NB4 (cell line): ENCODE data around the gene TTC27.

Source experiments
- MAX ChIP-seq: IDR thresholded peaks from 2 replicates; pipeline ENCODE4 v1.6.1; 2011; ENCODE audit warnings: low read depth, low read length
- TF ChIP-seq, protein P1 (sequence below): IDR thresholded peaks from one replicate; pipeline ENCODE4 v1.5.1; 2012; ENCODE audit warnings: low read depth, low read length

GRCh38 chr2:32851777-32852439 is 224.1 kb downstream of the TTC27 start:
- TF ChIP-seq MAX = no peak
- TF ChIP-seq, protein P1, sequence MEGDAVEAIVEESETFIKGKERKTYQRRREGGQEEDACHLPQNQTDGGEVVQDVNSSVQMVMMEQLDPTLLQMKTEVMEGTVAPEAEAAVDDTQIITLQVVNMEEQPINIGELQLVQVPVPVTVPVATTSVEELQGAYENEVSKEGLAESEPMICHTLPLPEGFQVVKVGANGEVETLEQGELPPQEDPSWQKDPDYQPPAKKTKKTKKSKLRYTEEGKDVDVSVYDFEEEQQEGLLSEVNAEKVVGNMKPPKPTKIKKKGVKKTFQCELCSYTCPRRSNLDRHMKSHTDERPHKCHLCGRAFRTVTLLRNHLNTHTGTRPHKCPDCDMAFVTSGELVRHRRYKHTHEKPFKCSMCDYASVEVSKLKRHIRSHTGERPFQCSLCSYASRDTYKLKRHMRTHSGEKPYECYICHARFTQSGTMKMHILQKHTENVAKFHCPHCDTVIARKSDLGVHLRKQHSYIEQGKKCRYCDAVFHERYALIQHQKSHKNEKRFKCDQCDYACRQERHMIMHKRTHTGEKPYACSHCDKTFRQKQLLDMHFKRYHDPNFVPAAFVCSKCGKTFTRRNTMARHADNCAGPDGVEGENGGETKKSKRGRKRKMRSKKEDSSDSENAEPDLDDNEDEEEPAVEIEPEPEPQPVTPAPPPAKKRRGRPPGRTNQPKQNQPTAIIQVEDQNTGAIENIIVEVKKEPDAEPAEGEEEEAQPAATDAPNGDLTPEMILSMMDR = no peak
